ENCODE data around the gene NPC1.

The NPC1 gene

DNA sequence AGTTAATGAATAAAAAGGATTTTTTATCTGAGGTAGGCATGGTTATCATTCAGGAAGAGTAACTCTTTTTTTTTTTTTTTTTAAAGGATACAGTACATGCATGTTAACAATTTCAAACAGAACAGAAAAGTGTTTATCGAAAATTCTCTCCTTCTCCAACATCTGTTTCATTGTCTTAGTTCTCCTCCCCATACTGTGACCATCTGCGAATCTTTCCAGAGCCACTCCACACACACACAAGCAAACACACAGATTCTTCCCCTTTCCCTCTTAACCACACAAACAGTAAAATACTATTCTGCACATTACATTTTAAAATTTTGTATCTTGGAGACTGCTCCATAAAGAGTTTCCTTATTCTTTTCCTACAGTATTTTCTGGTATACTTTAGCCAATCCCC lies 38.0 kb downstream of the NPC1 start:
- TF ChIP-seq FOXP2 (optimal IDR thresholded peaks at IDR 0.05; ENCODE audit: borderline replicate concordance, extremely low read depth, extremely low read length, insufficient read depth): no peak
- TF ChIP-seq POLR2AphosphoS5 (IDR thresholded peaks at IDR 0.05; ENCODE audit: low read depth, low read length): no peak
- no peak for TF ChIP-seq TAF1 (IDR thresholded peaks at IDR 0.05; ENCODE audit: borderline replicate concordance, insufficient read depth, low read length)
- TF ChIP-seq SIN3A (IDR thresholded peaks at IDR 0.05; ENCODE audit: borderline replicate concordance, insufficient read depth, low read length): no peak
- TF ChIP-seq, protein P1, sequence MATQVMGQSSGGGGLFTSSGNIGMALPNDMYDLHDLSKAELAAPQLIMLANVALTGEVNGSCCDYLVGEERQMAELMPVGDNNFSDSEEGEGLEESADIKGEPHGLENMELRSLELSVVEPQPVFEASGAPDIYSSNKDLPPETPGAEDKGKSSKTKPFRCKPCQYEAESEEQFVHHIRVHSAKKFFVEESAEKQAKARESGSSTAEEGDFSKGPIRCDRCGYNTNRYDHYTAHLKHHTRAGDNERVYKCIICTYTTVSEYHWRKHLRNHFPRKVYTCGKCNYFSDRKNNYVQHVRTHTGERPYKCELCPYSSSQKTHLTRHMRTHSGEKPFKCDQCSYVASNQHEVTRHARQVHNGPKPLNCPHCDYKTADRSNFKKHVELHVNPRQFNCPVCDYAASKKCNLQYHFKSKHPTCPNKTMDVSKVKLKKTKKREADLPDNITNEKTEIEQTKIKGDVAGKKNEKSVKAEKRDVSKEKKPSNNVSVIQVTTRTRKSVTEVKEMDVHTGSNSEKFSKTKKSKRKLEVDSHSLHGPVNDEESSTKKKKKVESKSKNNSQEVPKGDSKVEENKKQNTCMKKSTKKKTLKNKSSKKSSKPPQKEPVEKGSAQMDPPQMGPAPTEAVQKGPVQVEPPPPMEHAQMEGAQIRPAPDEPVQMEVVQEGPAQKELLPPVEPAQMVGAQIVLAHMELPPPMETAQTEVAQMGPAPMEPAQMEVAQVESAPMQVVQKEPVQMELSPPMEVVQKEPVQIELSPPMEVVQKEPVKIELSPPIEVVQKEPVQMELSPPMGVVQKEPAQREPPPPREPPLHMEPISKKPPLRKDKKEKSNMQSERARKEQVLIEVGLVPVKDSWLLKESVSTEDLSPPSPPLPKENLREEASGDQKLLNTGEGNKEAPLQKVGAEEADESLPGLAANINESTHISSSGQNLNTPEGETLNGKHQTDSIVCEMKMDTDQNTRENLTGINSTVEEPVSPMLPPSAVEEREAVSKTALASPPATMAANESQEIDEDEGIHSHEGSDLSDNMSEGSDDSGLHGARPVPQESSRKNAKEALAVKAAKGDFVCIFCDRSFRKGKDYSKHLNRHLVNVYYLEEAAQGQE (IDR thresholded peaks at IDR 0.05; ENCODE audit: insufficient read depth in 1 of 2, low read depth in 2 of 2, low read length in 2 of 2): no peak

DNA sequence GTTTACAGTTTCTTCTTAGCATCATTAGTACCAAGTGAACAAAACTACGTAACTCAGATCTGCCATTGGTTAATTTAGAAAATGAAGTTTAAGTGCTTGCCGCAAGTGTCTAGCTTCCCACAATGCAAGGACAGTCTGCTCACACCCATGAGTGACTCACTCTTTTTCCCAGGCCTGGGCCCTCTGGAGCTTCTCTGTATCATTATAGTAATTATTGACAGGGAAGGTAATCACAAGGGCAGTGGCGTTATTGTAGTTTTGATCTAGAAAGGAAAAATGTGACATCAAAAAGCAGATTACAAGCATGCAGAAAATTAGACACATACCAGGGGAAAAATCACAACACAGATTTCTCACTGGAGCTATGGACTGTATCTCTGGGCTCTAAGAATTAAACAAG lies 38.5 kb downstream of the NPC1 start:
- TF ChIP-seq SIN3A (IDR thresholded peaks at IDR 0.05; ENCODE audit: borderline replicate concordance, insufficient read depth, low read length) (no peak), TAF1 (IDR thresholded peaks at IDR 0.05; ENCODE audit: borderline replicate concordance, insufficient read depth, low read length) (no peak)
- TF ChIP-seq, protein P1 (IDR thresholded peaks at IDR 0.05; ENCODE audit: insufficient read depth in 1 of 2, low read depth in 2 of 2, low read length in 2 of 2): no peak

DNA sequence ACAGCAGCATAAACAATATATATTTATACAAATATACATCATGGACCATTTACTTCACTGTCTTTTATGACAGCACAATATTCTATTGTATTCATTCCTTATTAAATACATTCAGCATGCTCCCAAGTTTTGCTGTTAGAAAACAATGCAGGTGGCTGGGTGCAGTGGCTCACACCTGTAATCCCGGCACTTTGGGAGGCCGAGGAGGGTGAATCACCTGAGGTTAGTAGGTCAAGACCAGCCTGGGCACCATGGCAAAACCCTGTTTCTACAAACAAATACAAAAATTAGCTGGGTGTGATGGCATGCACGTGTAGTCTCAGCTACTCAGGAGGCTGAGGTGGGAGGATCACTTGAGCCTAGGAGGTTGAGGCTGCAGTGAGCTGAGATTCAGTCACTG lies 39.0 kb downstream of the NPC1 start:
- TF ChIP-seq TAF1 (IDR thresholded peaks at IDR 0.05; ENCODE audit: borderline replicate concordance, insufficient read depth, low read length) (no peak), SIN3A (IDR thresholded peaks at IDR 0.05; ENCODE audit: borderline replicate concordance, insufficient read depth, low read length) (no peak), FOXP2 (optimal IDR thresholded peaks at IDR 0.05; ENCODE audit: borderline replicate concordance, extremely low read depth, extremely low read length, insufficient read depth) (no peak), POLR2AphosphoS5 (IDR thresholded peaks at IDR 0.05; ENCODE audit: low read depth, low read length) (no peak)
- TF ChIP-seq, protein P1 (IDR thresholded peaks at IDR 0.05; ENCODE audit: insufficient read depth in 1 of 2, low read depth in 2 of 2, low read length in 2 of 2): no peak

DNA sequence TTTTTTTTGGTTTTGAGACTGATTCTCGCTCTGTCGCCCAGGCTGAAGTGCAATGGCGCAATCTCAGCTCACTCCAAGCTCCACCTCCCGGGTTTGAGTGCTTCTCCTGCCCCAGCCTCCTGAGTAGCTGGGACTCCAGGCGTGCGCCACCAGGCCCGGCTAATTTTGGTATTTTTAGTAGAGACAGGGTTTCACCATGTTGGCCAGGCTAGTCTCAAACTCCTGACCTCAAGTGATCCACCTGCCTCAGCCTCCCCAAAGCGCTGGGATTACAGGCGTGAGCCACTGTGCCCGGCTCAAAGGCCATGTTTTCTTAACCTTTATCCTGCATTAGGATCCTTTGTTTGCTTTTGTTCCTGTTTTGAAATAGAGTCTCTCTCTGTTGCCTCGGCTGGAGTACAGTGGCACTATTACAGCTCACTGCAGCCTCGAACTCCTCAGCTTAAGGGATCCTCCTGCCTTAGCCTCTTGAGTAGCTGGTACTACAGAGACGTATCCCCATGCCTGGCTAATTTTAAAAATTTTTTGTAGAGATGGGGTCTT lies 41.0 kb downstream of the NPC1 start:
- TF ChIP-seq TAF1 (IDR thresholded peaks at IDR 0.05; ENCODE audit: borderline replicate concordance, insufficient read depth, low read length): no peak

DNA sequence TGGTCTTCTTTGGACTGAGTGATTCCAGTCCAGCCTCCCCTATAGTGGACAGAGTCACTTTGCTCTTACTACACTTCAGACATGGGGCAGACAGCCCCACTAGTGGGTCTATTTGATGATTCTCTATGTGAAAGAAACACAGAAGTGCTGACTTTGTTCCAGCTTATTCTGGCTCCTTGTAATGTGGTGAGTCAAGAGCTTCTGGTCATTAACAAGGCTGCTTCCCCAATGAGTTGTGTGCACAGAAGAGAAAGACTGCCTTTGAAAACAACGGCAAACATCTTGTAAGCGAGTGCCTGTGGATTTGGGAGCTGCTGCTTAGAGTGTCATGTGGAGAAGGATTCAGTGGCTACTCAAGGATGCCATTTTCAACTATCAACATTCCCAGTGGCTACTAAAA lies 43.8 kb downstream of the NPC1 start:
- TF ChIP-seq POLR2AphosphoS5 (IDR thresholded peaks at IDR 0.05; ENCODE audit: low read depth, low read length) (no peak), FOXP2 (optimal IDR thresholded peaks at IDR 0.05; ENCODE audit: borderline replicate concordance, extremely low read depth, extremely low read length, insufficient read depth) (no peak), TAF1 (IDR thresholded peaks at IDR 0.05; ENCODE audit: borderline replicate concordance, insufficient read depth, low read length) (no peak), SIN3A (IDR thresholded peaks at IDR 0.05; ENCODE audit: borderline replicate concordance, insufficient read depth, low read length) (no peak)
- TF ChIP-seq, protein P1 (IDR thresholded peaks at IDR 0.05; ENCODE audit: insufficient read depth in 1 of 2, low read depth in 2 of 2, low read length in 2 of 2): no peak

All from PFSK-1 (cell line).